ENCODE results near the gene C7orf57. TPM values are rescaled to one million over a fixed set of nuclear protein-coding genes. Genes with fewer than 3 reads are reported as not detected.

Gene C7orf57
- total and polyA plus RNA-seq, 2 donors (not counting 3 experiments of a cell fraction or from before 2014, with no cell fraction given): not detected

DNA sequence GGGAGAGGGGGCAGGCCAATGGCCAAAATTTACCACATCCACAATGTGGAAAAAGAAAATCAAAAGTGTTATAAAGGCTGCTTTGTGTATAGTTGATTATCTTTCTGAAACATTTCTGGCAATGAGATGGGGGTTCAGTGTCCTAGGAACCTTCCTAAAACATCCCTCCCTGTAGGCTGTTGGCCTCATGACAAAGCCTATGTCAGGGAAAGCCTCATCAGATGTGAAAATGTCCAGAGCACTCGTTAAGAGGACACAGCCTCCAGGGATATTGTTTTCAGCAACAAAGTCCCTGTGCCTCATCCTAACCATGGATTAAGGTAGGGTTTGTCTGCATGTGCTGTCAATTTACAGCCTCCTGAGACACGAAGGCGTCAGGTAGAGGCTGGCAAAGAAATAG, 23.4 kb upstream of the C7orf57 start:
- no peaks in the 10 kb centered on the region for H3K79me2 ChIP-seq (ENCODE audit: control insufficient read depth, insufficient read depth, low read length)
- no peak overlapping the region for H2AFZ ChIP-seq (ENCODE audit: low read depth, low read length)
- no peak overlapping the region for H3K4me3 ChIP-seq (replicated peaks in 1 of 3; ENCODE audit: insufficient read depth in 1 of 3, low read depth in 1 of 3, low read length in 3 of 3)
- H3K9me3 ChIP-seq (replicated peaks; ENCODE audit: control insufficient read depth, insufficient read depth, low read length): no peaks in the 10 kb centered on the region
- no peak for DNase-seq (ENCODE audit: low read depth, low spot score)
- no peaks in the 10 kb centered on the region for H4K20me1 ChIP-seq (replicated peaks; ENCODE audit: control insufficient read depth, extremely low read depth, insufficient read depth, low read length)
- dilution Hi-C loops (cut with MboI; ENCODE audit: extremely low pct_ligation_motif_present, low sequenced_read_pairs) (no loop called here), intact Hi-C loops (cut with micrococcal nuclease) (no loop called here)
- no peak overlapping the region for H3K9ac ChIP-seq (replicated peaks; ENCODE audit: extremely low read depth, insufficient read depth, low read length)
- H3K4me2 ChIP-seq (ENCODE audit: insufficient read depth, low read length): no peak overlapping the region
- H3K27ac ChIP-seq (ENCODE audit: insufficient read depth, low read depth, low read length): no peak overlapping the region
- peaks cover 2 to 5% of the 10 kb centered on the region in 2 experiments for H3K27me3 ChIP-seq (ENCODE audit: control insufficient read depth in 2 of 2, insufficient read depth in 2 of 2, low read length in 2 of 2)
- H3K36me3 ChIP-seq (ENCODE audit: control insufficient read depth in 2 of 2, extremely low read depth in 1 of 2, insufficient read depth in 2 of 2, low read length in 2 of 2): no peaks in the 10 kb centered on the region
- TF ChIP-seq EZH2 (IDR thresholded peaks at IDR 0.05; ENCODE audit: borderline replicate concordance, low read depth, low read length, severe bottlenecking) (no peak), GATA2 (IDR thresholded peaks at IDR 0.05; ENCODE audit: insufficient read depth, insufficient read length, low read depth, low read length) (no peak), POLR2A (IDR thresholded peaks at IDR 0.05; ENCODE audit: low read depth, low read length) (no peak), FOS (IDR thresholded peaks at IDR 0.05; ENCODE audit: borderline replicate concordance, insufficient read depth, low read length) (no peak), POLR2AphosphoS5 (IDR thresholded peaks at IDR 0.05; ENCODE audit: insufficient read depth, low read depth, low read length) (no peak), MAX (IDR thresholded peaks at IDR 0.05; ENCODE audit: insufficient read depth, insufficient read length) (no peak), JUN (IDR thresholded peaks at IDR 0.05; ENCODE audit: borderline replicate concordance, insufficient read depth, insufficient read length, low read depth) (no peak), CTCF (IDR thresholded peaks at IDR 0.05; ENCODE audit: extremely low read depth in 1 of 2, insufficient read depth in 1 of 2, low read depth in 1 of 2, low read length in 2 of 2) (no peak), MYC (IDR thresholded peaks at IDR 0.05; ENCODE audit: low read depth, low read length) (no peak)
- CTCF ChIA-PET: no interaction called here
- H3K9me1 ChIP-seq (replicated peaks; ENCODE audit: control insufficient read depth, extremely low read depth, insufficient read depth, low read length): no peaks in the 10 kb centered on the region
- POLR2A ChIA-PET: no interaction called here
- BruUV-seq (replicated peaks): no TSS peak
- no peak for FAIRE-seq
- H3K4me1 ChIP-seq (ENCODE audit: control insufficient read depth, extremely low read depth, insufficient read depth, low read length): no peaks in the 10 kb centered on the region
